ENCODE data around the gene MARVELD1. TPM values are rescaled to one million over a fixed set of nuclear protein-coding genes. Genes with fewer than 3 reads are reported as not detected.

The MARVELD1 gene
- total RNA-seq, 4 donors from 2014 or later = 3.5 to 10.3 (median 7.1) TPM

DNA sequence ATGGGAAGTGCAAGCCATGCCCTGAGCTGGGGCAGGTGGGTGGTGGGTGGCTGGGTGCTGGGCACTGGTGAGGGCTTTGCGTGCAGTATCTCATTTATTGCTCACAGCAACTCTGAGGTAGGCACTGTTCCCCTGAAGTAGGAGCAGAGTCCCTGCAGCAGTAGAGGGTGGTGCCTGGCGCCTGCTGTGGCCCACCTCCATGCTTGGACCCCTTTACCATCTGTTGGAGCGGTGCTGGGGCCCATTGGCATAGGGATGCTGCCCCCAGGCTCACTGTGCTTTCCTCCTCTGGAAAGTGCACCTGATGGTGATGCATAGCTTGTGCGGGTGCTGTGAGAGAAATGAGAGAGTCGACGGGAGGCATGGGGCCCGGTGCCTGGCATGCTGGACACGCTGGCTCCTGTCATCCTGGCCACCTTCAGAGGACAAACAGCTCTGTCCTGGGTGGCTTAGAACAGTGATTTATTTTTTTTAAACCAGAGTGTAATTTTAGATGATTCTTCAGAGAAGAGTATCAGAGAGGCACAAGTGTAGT is 47.9 kb downstream of the MARVELD1 start:
- Histone ChIP-seq H3K27me3 (no peaks in the 10 kb centered on the region), H3K36me3 (peaks cover 0 to 50% (median 0%) of the 10 kb centered on the region in 3 donors), H3K9me3 (no peaks in the 10 kb centered on the region), H3K4me1 (no peaks in the 10 kb centered on the region), H3K4me3 (no peak overlapping the region), H3K27ac (no peak overlapping the region)
- peak in 1 of 3 donors; percentile 25 for DNase-seq
- no peak for TF ChIP-seq POLR2A (IDR thresholded peaks at IDR 0.05)
- TF ChIP-seq, protein P1, sequence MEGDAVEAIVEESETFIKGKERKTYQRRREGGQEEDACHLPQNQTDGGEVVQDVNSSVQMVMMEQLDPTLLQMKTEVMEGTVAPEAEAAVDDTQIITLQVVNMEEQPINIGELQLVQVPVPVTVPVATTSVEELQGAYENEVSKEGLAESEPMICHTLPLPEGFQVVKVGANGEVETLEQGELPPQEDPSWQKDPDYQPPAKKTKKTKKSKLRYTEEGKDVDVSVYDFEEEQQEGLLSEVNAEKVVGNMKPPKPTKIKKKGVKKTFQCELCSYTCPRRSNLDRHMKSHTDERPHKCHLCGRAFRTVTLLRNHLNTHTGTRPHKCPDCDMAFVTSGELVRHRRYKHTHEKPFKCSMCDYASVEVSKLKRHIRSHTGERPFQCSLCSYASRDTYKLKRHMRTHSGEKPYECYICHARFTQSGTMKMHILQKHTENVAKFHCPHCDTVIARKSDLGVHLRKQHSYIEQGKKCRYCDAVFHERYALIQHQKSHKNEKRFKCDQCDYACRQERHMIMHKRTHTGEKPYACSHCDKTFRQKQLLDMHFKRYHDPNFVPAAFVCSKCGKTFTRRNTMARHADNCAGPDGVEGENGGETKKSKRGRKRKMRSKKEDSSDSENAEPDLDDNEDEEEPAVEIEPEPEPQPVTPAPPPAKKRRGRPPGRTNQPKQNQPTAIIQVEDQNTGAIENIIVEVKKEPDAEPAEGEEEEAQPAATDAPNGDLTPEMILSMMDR (IDR thresholded peaks at IDR 0.05) = no peak

DNA sequence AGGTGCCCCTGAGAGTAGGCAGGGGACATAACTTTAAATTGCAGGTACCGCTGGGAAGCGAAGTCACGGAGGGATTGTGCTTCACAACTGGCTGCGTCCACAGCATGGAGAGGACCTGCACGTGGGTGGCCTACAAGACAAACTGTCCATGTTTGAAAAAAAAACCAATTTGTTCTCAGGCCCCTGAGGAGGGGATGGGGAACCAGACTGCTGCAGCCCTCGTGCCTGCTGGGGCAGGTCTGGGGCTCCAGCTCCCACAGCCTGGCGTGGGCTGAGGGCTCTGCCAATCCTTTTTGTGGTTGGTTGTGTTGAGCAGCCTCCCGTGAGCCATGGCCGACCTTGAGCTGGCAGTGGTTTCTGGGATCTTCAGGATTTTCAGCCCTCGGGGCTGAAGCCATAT is 48.5 kb downstream of the MARVELD1 start:
- Histone ChIP-seq H3K27ac (no peak overlapping the region), H3K36me3 (peaks cover 0 to 44% (median 0%) of the 10 kb centered on the region in 3 donors)

DNA sequence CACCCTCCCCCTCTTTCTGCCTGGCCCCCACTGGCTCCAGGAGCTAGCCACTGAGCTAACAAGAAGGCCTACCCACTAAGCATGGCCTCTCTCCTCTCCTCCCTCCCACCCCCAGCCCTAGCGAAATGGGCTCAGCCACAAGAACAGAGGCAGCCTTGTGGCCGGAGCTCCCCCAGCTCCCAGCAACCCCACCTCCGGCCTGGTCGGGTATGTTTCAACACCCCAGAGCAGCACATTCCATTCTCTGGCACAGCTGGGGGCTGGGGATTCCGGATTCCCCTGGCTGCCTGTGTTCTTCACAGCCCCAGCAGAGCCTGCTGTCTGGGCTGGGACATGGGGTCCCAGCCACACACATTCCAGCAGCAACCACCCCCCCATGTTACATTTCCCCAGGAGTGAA is 49.3 kb downstream of the MARVELD1 start:
- H3K9me3 ChIP-seq = no peaks in the 10 kb centered on the region
- no peak overlapping the region for H3K4me3 ChIP-seq
- TF ChIP-seq, protein P1 (IDR thresholded peaks at IDR 0.05) = no peak
- no peak for TF ChIP-seq POLR2A (IDR thresholded peaks at IDR 0.05)
- no peak overlapping the region for H3K27ac ChIP-seq
- no peaks in the 10 kb centered on the region for H3K27me3 ChIP-seq
- DNase-seq = peak in 1 of 3 donors; percentile 31
- no peaks in the 10 kb centered on the region for H3K4me1 ChIP-seq
- peaks cover 0 to 36% (median 0%) of the 10 kb centered on the region in 3 donors for H3K36me3 ChIP-seq

More for the DNA sequence above, 48.5 kb downstream of the MARVELD1 start:
- peak in 1 of 3 donors; percentile 38 for DNase-seq
- H3K9me3 ChIP-seq = no peaks in the 10 kb centered on the region
- H3K4me3 ChIP-seq = no peak overlapping the region
- H3K27me3 ChIP-seq = no peaks in the 10 kb centered on the region
- H3K4me1 ChIP-seq = no peaks in the 10 kb centered on the region
- TF ChIP-seq, protein P1 (IDR thresholded peaks at IDR 0.05) = no peak
- no peak for TF ChIP-seq POLR2A (IDR thresholded peaks at IDR 0.05)

DNA sequence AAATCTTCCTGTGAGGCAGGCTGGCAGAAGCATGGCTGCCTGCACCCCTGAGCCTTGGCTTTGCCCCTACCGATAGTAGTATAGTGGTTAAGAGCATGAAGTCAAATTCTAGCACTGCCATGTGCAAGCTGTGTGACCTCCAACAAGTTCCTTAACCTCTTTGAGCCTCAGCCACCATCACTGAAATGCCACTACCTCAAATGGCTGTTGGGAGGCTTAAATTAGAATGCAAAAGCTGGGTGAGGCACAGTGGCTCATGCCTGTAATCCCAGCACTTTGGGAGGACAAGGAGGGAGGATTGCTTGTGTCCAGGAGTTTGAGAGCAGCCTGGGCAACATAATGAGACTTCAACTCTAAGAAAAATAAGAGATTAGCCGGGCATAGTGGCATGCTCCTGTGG is 49.9 kb downstream of the MARVELD1 start:
- Histone ChIP-seq H3K27ac (no peak overlapping the region), H3K4me1 (no peaks in the 10 kb centered on the region), H3K36me3 (peaks cover 0 to 32% (median 0%) of the 10 kb centered on the region in 3 donors)

DNA sequence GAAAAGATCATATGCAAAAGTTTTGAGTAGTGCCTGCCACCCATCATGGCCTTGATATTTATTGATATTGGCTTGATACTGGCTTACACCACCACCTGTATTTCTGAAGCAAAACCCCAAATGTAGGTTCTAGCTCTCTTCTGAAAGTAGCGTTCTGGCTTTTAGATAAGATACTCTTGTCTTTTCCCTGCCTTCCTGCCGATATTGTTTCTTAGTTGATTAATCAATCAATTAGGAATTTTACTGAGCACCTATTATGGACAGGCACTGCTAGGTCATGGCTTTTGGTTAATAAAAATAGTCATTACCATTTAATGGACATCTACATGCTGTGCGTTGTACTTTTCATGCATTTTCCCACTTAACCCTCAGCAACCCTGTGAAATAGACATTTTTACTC is 50.4 kb downstream of the MARVELD1 start:
- H3K4me1 ChIP-seq = no peaks in the 10 kb centered on the region
- no peaks in the 10 kb centered on the region for H3K9me3 ChIP-seq
- no peak for TF ChIP-seq POLR2A (IDR thresholded peaks at IDR 0.05)
- TF ChIP-seq, protein P1 (IDR thresholded peaks at IDR 0.05) = no peak
- H3K27me3 ChIP-seq = no peaks in the 10 kb centered on the region
- no peak for DNase-seq
- H3K36me3 ChIP-seq = peaks cover 0 to 26% (median 0%) of the 10 kb centered on the region in 3 donors
- H3K4me3 ChIP-seq = no peak overlapping the region
- no peak overlapping the region for H3K27ac ChIP-seq

More for the DNA sequence above, 49.9 kb downstream of the MARVELD1 start:
- no peaks in the 10 kb centered on the region for H3K27me3 ChIP-seq
- H3K4me3 ChIP-seq = no peak overlapping the region
- DNase-seq = peak in 1 of 3 donors; percentile 1
- TF ChIP-seq, protein P1 (IDR thresholded peaks at IDR 0.05) = no peak
- no peak for TF ChIP-seq POLR2A (IDR thresholded peaks at IDR 0.05)
- no peaks in the 10 kb centered on the region for H3K9me3 ChIP-seq

Data from Peyer's patch (tissue), 4 donors.